ENCODE measurements around the gene ZFYVE21.

The ZFYVE21 gene

DNA sequence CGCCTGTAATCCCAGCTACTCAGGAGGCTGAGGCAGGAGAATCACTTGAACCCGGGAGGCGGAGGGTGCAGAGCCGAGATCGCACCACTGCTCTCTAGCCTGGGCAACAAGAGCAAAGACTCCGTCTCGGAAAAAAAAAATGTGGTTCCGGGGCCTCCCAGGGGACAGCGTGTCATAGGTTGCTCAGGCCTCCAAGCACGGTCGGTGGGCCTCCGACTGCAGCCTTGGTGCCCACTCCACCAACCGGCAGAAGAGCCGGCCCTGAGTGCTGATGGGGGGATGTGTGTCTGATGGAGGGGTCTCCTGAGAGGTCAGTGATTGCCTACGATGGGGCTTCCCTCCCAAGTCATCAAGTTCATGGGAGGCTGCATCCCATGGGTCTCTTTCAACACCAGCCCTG lies 15.9 kb downstream of the ZFYVE21 start:
- Mint-ChIP-seq H3K36me3 (peaks cover 27 to 38% of the 10 kb centered on the region in 2 donors), H3K9me3 (no peaks in the 10 kb centered on the region), H3K27ac (no peak overlapping the region), H3K4me3 (no peak overlapping the region), H3K4me1 (no peaks in the 10 kb centered on the region), H3K27me3 (no peaks in the 10 kb centered on the region)
- DNase-seq (no peak), ATAC-seq (replicated peaks) (no peak)

DNA sequence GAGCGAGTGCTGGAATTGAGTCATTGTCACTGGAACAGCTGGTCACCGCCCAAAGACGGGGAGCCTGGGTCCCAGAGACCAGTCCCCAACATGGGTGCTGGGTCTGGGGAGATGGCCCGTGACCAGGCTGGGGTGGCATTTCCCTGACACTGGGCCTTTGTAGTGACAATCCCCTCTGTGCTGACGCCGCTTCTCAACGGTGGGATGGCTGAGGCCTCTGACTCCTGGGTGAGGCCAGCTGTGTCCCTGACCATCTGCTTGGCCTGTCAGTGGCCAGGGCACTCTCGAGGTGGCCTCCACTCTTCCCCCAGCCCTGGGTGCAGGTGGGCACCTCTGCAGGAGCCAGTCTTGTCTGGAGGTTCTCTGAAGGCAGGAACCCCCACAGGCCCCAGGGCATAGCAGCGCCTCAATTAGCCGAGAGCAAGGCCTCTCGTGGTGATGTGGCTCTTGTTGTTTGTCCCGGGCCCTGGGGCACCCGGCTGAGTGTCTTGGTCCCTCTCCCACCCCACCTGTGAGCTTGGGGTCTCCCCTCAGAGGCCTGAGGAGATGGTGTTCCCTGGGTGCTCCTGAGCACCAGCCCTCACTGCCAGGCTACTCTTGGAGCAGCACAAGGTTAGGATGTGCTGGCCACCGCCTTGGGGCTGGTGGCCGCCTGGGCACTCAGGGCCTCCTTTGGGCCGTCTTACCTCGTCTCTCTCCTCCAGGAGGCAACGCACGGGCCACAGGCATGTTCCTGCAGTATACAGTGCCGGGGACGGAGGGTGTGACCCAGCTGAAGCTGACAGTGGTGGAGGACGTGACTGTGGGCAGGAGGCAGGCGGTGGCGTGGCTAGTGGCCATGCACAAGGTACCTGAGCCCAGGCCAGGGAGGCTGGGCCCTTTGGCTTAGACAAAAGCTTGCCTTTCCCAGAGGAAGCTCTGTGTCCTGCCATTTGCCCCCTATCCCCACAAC lies 16.6 kb downstream of the ZFYVE21 start:
- Mint-ChIP-seq H3K9me3 (no peaks in the 10 kb centered on the region), H3K4me3 (no peak overlapping the region), H3K27me3 (no peaks in the 10 kb centered on the region), H3K4me1 (no peaks in the 10 kb centered on the region), H3K27ac (peak overlapping the region; percentile 60), H3K36me3 (peaks cover 27 to 36% of the 10 kb centered on the region in 2 donors)
- no peak for ATAC-seq (replicated peaks)
- no peak for DNase-seq

DNA sequence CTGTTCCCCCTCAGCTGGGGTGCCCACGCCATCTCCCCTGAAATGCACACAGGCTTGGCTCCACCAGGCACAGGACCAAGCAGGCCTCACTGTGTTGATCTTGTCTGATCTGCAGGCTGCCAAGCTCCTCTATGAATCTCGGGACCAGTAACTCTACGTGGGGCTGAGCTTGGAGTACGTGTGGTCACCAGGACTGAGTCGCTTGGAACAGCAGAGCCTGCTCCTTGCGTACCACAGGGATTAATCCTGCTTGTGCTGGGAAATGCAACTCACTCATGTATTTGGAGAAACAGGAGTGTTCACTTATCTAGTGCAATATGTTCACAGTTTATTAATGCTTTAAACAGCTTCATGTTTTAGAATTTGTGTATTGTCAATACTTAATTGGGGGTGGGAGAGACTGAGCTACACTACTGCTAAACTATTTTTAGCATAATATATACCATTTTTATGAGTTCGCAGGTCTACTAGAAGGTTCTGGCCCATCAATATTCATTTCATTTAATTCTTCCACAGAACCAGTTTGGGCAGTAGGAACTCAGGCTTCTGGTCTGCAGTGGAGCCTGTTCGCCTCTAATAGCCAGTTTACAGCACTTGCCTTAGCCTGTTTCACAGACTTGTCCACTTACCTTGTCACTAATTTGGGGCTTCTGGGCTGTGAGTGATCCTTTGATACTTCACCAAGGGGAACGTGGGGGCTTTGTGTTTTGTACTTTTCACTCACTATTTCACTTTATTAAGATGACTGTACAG lies 17.4 kb downstream of the ZFYVE21 start:
- Mint-ChIP-seq H3K9me3 (no peaks in the 10 kb centered on the region), H3K4me3 (no peak overlapping the region), H3K27me3 (no peaks in the 10 kb centered on the region), H3K36me3 (peaks cover 32 to 41% of the 10 kb centered on the region in 2 donors), H3K27ac (peak overlapping the region; percentile 60), H3K4me1 (no peaks in the 10 kb centered on the region)
- no peak for ATAC-seq (replicated peaks)
- no peak for DNase-seq

DNA sequence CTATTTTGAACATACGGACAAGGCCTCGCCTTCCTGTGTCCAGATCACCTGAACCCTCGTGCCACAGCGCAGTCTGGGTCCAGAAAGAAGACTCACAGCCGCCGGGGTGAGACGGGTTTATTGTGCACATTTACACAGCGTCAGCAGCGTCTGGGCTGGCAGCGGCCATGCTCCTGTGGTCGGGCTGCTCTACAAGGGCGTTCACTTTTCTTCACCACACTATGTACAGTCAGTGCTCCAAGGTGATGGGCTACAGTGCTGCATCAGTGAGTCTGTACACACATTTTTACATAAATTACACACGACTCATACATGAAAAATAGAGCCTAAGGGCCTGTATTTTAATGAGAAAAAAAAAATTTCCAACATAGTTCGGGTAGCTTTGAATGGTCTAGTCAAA lies 18.0 kb downstream of the ZFYVE21 start:
- Mint-ChIP-seq H3K4me3 (no peak overlapping the region), H3K27ac (no peak overlapping the region), H3K36me3 (peaks cover 32 to 44% of the 10 kb centered on the region in 2 donors)

DNA sequence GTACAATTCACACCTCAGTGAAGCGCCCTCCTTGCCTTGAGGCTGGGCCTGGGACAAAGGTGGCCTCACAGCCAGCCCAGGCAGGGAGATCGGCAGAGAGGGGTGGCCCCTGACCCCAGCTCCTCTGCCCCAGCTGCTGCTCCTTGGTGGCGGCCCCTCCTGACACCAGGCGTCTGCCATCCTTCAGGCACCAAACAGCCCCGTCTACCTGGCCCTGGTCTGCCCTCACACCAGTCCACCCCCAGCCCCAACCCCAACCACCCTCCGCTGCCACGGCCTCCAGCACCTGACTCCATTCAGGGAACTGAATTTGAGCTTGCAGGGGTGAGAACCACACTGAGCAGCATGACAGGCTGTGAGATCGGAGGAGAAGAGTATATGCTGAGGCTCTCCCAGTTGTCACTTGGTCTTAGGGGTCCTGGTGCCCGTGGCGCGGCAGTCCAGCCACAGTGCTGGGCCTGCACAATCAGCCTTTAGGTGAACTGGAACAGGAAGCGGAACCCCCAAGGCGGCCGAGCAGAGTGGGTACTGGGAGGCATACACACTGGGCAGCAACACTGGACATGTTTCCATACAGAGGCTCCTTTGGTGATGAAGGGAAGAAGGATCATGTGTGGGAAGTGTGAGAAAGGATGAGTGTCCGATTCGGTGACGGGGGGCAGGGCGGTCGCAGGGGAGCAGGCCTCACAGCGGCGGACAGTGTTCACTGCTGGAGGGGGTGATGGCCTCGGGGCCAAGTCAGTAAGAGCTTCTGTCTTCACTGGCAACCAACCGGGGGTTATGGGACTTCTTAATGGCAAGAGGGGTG lies 18.7 kb downstream of the ZFYVE21 start:
- Mint-ChIP-seq H3K9me3 (no peaks in the 10 kb centered on the region), H3K4me1 (no peaks in the 10 kb centered on the region), H3K27me3 (no peaks in the 10 kb centered on the region), H3K36me3 (peaks cover 28 to 39% of the 10 kb centered on the region in 2 donors), H3K27ac (peak overlapping the region; percentile 17), H3K4me3 (no peak overlapping the region)
- DNase-seq, result no peak
- no peak for ATAC-seq (replicated peaks)

More for the DNA sequence above, 18.0 kb downstream of the ZFYVE21 start:
- ATAC-seq (replicated peaks) (no peak), DNase-seq (no peak)
- Mint-ChIP-seq H3K4me1 (no peaks in the 10 kb centered on the region), H3K27me3 (no peaks in the 10 kb centered on the region), H3K9me3 (no peaks in the 10 kb centered on the region)

DNA sequence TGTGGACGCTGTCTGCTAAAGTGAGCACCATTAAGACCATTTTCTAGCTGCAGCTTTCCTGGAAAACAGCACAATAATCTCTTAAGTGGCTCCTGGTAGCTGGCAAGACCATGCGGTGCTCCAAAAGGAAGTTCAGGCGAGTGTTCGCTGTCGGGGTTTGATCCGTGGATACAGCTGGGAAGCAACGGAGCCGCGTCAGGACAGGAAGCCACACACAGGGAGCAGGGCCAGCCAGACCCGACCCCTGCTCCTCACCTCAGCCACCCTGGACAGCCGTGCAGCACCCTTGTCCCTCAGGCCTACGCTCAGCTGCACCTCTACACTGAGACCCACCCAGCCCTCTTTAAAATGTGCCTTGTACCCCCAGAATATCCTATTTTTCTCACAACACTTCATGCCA lies 19.4 kb downstream of the ZFYVE21 start:
- Mint-ChIP-seq H3K36me3 (peaks cover 29 to 38% of the 10 kb centered on the region in 2 donors), H3K9me3 (no peaks in the 10 kb centered on the region), H3K27me3 (no peaks in the 10 kb centered on the region), H3K4me1 (no peaks in the 10 kb centered on the region), H3K27ac (peak overlapping the region; percentile 76), H3K4me3 (no peak overlapping the region)
- no peak for DNase-seq
- ATAC-seq (replicated peaks), result no peak

DNA sequence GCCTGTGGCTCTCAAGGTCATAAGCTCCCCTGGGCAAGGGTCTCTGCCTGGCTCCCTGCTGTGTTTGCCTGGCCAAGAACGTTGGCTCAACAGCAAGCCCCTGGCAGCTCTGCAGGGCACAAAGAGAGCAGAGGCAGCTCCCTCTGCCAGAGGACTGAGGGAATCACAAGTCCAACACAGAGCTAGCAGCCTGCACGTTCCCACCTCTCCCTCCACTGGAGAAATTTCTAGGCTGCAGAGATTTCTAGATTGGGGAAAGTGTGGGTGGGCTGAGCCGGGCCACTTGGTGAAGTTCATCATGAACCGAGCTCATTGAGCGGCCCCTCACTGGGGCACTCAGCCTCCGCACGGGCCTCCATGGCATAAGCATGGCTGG lies 19.8 kb downstream of the ZFYVE21 start:
- no peak overlapping the region for H3K4me3 Mint-ChIP-seq
- H3K4me1 Mint-ChIP-seq, result no peaks in the 10 kb centered on the region
- H3K36me3 Mint-ChIP-seq, result peaks cover 27 to 36% of the 10 kb centered on the region in 2 donors
- ATAC-seq (replicated peaks) (no peak), DNase-seq (no peak)
- H3K27ac Mint-ChIP-seq, result no peak overlapping the region
- no peaks in the 10 kb centered on the region for H3K9me3 Mint-ChIP-seq
- H3K27me3 Mint-ChIP-seq, result no peaks in the 10 kb centered on the region

DNA sequence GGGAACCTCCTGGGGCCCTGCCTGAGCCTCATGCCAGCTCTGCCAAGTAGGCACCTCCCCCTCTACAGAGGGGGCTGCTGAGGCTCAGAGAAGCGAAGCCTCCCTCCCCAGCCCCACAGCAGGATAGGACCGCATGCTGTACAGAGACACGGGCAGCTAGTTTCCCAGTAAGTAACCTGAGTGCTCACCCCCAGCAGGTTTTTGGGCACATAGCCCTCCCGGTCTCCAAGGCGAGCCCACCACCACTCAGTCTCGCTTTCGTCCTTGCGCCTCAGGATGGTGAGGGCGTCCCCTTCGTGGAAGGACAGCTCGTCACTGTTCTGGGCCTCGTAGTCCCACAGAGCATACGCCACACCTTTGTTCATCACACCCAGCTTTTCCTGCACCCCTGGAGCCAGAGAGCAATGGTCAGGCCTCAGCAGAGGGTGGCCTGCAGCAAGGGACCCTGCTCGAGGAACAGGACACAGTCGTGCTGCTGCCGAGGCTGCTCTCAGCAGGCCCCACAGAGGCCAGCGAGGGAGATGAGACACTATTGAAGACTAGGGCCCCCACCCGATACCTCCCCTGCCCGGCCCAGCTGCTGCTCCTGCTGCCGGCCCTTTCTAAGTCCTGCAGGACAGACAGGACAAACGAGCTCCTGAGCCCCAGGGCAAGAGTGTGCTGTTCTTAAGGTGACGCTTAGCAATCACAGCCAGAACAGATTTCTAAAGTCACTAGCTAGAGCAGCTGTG lies 20.4 kb downstream of the ZFYVE21 start:
- DNase-seq (no peak), ATAC-seq (replicated peaks) (no peak)
- peaks cover 25 to 31% of the 10 kb centered on the region in 2 donors for H3K36me3 Mint-ChIP-seq
- no peak overlapping the region for H3K4me3 Mint-ChIP-seq
- H3K27ac Mint-ChIP-seq, result no peak overlapping the region
- no peaks in the 10 kb centered on the region for H3K27me3 Mint-ChIP-seq
- H3K4me1 Mint-ChIP-seq, result no peaks in the 10 kb centered on the region
- H3K9me3 Mint-ChIP-seq, result no peaks in the 10 kb centered on the region

DNA sequence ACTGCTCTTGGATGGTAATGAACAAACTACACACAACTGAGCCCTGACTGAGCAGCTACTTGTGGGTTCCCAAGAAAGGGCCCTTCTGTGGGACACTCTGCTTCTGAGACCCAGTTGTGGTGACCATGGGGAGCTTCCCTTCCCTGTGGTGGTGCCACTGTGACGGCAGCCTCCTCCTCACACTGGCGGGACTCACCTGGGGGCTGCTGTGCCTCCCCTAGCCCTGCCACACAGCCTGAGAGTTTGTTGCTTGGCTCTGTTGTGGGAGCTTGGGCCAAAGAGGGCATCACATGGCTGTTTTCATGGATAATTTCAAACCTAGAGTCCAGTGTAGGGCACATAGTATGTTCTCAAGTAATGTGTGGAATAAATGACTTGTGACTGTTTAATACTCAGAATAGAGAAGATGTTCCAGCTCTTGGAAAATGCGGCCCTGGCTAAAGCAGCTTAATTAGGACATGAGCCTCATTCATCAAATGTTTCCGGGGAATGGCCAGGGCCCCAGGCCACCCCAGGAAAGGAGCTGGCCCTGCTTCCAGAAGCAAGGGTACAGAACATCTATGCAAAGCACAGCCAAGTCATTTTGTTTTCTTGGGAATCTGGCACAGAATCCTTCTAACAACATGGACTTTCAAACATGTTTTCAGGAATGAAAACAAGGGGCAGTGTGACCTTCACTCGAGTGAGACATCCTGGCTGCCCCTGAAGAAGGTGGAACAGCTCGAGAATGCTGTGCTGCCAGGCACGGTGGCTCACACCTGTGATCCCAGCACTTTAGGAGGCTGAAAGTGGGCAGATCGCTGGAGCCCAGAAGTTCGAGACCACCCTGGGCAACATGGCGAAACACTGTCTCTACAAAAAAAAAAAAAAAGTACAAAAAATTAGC lies 21.2 kb downstream of the ZFYVE21 start:
- DNase-seq (no peak), ATAC-seq (replicated peaks) (no peak)
- H3K27me3 Mint-ChIP-seq, result no peaks in the 10 kb centered on the region
- H3K36me3 Mint-ChIP-seq, result peaks cover 26 to 33% of the 10 kb centered on the region in 2 donors
- no peaks in the 10 kb centered on the region for H3K9me3 Mint-ChIP-seq
- H3K27ac Mint-ChIP-seq, result no peak overlapping the region
- no peak overlapping the region for H3K4me3 Mint-ChIP-seq
- no peaks in the 10 kb centered on the region for H3K4me1 Mint-ChIP-seq

DNA sequence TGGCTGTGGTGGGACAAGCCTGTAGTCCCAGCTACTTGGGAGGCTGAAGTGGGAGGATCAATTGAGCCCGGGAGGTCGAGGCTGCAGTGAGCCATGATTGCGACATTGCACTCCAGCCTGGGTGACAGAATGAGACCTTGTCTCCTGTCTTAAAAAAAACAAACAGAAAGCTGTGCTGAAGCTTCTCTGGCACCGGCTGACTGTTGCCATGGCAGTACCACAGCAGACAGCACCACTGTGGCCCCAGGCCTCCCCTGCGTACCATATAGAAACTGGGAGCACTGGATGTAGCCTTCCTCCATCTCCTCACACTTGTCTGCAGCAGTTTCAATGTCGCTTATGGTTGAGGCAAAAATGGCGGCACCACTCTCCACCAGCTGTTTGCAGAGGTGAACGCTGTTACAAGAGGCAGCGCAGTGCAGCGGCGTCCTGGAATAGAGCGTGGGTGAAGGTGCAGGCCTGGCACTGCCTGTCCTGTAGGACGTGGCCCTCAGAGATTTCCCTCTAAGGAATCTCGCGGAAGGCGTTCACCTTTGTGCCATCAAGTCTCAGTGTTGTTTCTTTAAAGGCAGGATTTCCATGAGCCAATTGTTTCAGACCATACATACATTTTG lies 21.9 kb downstream of the ZFYVE21 start:
- H3K9me3 Mint-ChIP-seq, result no peaks in the 10 kb centered on the region
- H3K4me1 Mint-ChIP-seq, result no peaks in the 10 kb centered on the region
- peaks cover 25 to 35% of the 10 kb centered on the region in 2 donors for H3K36me3 Mint-ChIP-seq
- H3K27ac Mint-ChIP-seq, result no peak overlapping the region
- H3K27me3 Mint-ChIP-seq, result no peaks in the 10 kb centered on the region
- no peak for ATAC-seq (replicated peaks)
- no peak for DNase-seq
- H3K4me3 Mint-ChIP-seq, result no peak overlapping the region

DNA sequence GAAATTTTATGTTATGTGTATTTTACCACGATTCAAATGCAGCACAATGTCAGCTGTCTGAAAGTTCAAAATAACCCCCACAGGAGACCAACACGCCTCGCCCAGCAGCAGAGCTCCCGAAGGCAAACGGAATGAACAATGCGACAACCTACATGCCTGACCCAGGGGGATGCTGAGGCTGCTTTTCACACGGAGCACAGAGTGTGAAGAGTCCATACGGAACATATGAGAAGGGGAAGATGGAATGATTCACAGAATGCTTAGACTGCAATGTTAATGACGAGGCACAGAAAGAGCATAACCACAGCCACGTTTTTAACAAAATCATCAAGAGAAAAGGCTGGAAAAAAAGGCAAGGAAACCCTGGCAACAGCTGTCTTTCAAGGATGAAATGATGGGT lies 22.6 kb downstream of the ZFYVE21 start:
- ATAC-seq (replicated peaks) (no peak), DNase-seq (no peak)
- H3K4me3 Mint-ChIP-seq, result no peak overlapping the region
- no peaks in the 10 kb centered on the region for H3K9me3 Mint-ChIP-seq
- no peak overlapping the region for H3K27ac Mint-ChIP-seq
- no peaks in the 10 kb centered on the region for H3K27me3 Mint-ChIP-seq
- H3K36me3 Mint-ChIP-seq, result peaks cover 24 to 30% of the 10 kb centered on the region in 2 donors
- H3K4me1 Mint-ChIP-seq, result no peaks in the 10 kb centered on the region

DNA sequence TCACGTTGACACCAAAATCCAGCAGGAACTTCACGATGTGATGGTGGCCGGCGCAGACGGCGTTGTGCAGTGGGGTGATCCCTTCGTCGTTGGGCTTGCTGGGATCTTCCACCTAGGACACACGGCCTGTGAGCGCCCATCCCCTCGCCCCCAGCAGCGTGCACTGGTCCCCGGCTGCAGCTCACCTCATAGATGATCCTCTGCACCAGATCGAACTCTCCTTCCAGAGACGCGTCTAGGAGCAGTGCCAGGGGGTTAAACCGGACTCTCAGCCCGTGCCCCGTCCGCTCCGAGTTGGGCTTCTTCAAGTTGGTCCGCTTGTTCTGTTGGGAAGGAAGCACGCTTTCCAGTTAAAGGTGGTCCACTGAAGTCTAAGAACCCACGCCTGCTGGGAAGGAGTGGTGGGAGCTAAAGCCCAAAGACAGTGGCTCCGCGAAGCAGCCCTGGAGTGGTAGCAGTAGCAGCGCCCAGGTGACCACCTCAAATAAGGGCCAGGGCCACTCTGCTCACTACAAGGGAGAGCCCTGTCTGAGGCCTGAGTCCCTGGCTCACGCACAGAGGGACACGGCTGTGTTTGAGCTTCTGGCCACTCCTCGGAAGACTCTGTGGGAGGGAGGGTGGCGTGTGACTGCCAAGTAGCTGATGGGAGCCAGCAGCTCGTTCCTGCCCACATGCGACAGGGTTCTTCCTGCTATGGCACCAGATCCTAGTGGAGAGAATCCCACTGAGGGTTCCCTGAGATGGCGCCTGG lies 23.3 kb downstream of the ZFYVE21 start:
- Mint-ChIP-seq H3K27ac (no peak overlapping the region), H3K4me3 (no peak overlapping the region), H3K36me3 (peaks cover 24 to 30% of the 10 kb centered on the region in 2 donors), H3K4me1 (no peaks in the 10 kb centered on the region), H3K27me3 (no peaks in the 10 kb centered on the region), H3K9me3 (no peaks in the 10 kb centered on the region)
- DNase-seq, result no peak
- no peak for ATAC-seq (replicated peaks)

All from stimulated activated naive B cell treated with anti-CD40 and anti-IgM and Interleukin-4, amounts not matched to agents 10 μg/mL and 1 μg/mL and 100 μg/mL, for 72 hours (primary cell).